ENCODE data around the gene CPNE5. TPM values are rescaled to one million over a fixed set of nuclear protein-coding genes. Genes with fewer than 3 reads are reported as not detected.

CPNE5 gene
- total and polyA plus RNA-seq, 9 donors: 1.4 to 22.1 (median 6.2) TPM

- DNase-seq: no peak
- no peaks in the 10 kb centered on the region for H3K36me3 ChIP-seq
- no peaks in the 10 kb centered on the region for H3K27me3 ChIP-seq
- intact Hi-C loops (cut with DNase I): loop anchor here in 3 of 4 donors (2.0 to 10.0 kb wide), 5 partner anchors 52 to 334 kb away; no protein-coding TSS in a partner anchor
- H3K9me3 ChIP-seq: no peaks in the 10 kb centered on the region
- no peak overlapping the region for H3K27ac ChIP-seq
- H3K4me1 ChIP-seq (ENCODE audit: insufficient read depth): no peaks in the 10 kb centered on the region
- no peak overlapping the region for H3K4me3 ChIP-seq
- WGBS, 3 donors: 72 to 80% (median 79%) methylated on average over 15 of the region's 15 CpGs
- TF ChIP-seq EP300 (IDR thresholded peaks at IDR 0.05) (no peak), POLR2A (IDR thresholded peaks at IDR 0.05) (no peak), CTCF (IDR thresholded peaks at IDR 0.05) (no peak)
Measured at GRCh38 chr6:36758516-36759147, 80.6 kb downstream of the CPNE5 start.

GRCh38 chr6:36757943-36758508 lies 81.2 kb downstream of the CPNE5 start:
- Histone ChIP-seq H3K27ac (no peak overlapping the region), H3K27me3 (no peaks in the 10 kb centered on the region), H3K9me3 (no peaks in the 10 kb centered on the region), H3K4me1 (ENCODE audit: insufficient read depth) (no peaks in the 10 kb centered on the region), H3K4me3 (no peak overlapping the region), H3K36me3 (no peaks in the 10 kb centered on the region)
- TF ChIP-seq CTCF (IDR thresholded peaks at IDR 0.05) (no peak), POLR2A (IDR thresholded peaks at IDR 0.05) (no peak), EP300 (IDR thresholded peaks at IDR 0.05) (no peak)
- intact Hi-C loops (cut with DNase I): loop anchor here in 3 of 4 donors (2.0 to 10.0 kb wide), 5 partner anchors 51 to 333 kb away; no protein-coding TSS in a partner anchor
- DNase-seq: no peak
- WGBS, 3 donors: 77 to 85% (median 81%) methylated on average over 6 of the region's 6 CpGs

GRCh38 chr6:36757206-36757605 lies 82.0 kb downstream of the CPNE5 start:
- intact Hi-C loops (cut with DNase I): loop anchor here in 2 of 4 donors (5.0 to 10.0 kb wide), 4 partner anchors 72 to 332 kb away; no protein-coding TSS in a partner anchor
- Histone ChIP-seq H3K9me3 (no peaks in the 10 kb centered on the region), H3K4me1 (ENCODE audit: insufficient read depth) (no peaks in the 10 kb centered on the region), H3K27ac (no peak overlapping the region), H3K4me3 (no peak overlapping the region), H3K36me3 (no peaks in the 10 kb centered on the region), H3K27me3 (no peaks in the 10 kb centered on the region)
- WGBS, 3 donors: 85 to 90% (median 89%) methylated on average over 4 of the region's 4 CpGs
- DNase-seq: no peak
- TF ChIP-seq EP300 (IDR thresholded peaks at IDR 0.05) (no peak), CTCF (IDR thresholded peaks at IDR 0.05) (no peak), POLR2A (IDR thresholded peaks at IDR 0.05) (no peak)

GRCh38 chr6:36756786-36757185 lies 82.5 kb downstream of the CPNE5 start:
- intact Hi-C loops (cut with DNase I): loop anchor here in 2 of 4 donors (5.0 to 10.0 kb wide), 4 partner anchors 72 to 332 kb away; no protein-coding TSS in a partner anchor
- TF ChIP-seq CTCF (IDR thresholded peaks at IDR 0.05) (no peak), EP300 (IDR thresholded peaks at IDR 0.05) (no peak), POLR2A (IDR thresholded peaks at IDR 0.05) (no peak)
- Histone ChIP-seq H3K36me3 (no peaks in the 10 kb centered on the region), H3K27ac (no peak overlapping the region), H3K4me1 (ENCODE audit: insufficient read depth) (no peaks in the 10 kb centered on the region), H3K4me3 (no peak overlapping the region), H3K9me3 (no peaks in the 10 kb centered on the region), H3K27me3 (no peaks in the 10 kb centered on the region)
- no peak for DNase-seq
- 67 to 75% (median 74%) methylated on average over 8 of the region's 8 CpGs for WGBS, 3 donors

Data from ovary (tissue), 9 donors.